Keratinocyte (primary cell): ENCODE measurements around the gene CPED1. TPM values are rescaled to one million over a fixed set of nuclear protein-coding genes. Genes with fewer than 3 reads are reported as not detected.

ENCODE experiments used
- DNase-seq: peaks from one replicate; pipeline ENCODE4 v3.0.0-alpha.2; 2011; ENCODE audit warnings: low read depth, missing footprints, low spot score
- FAIRE-seq: peaks from 2 replicates; lab custom pipeline; 2011; peaks lifted over from hg19 to GRCh38; lab: Jason Lieb, UNC
- H2AFZ ChIP-seq: 2 replicates; pipeline ENCODE4 v1.6.0; 2012; ENCODE audit warnings: low read length, control low read depth, inconsistent platforms; ENCODE audit not compliant: control insufficient read depth
- H3K27ac ChIP-seq: 2 replicates; pipeline ENCODE4 v1.5.1; 2011; ENCODE audit warnings: low read length; ENCODE audit not compliant: control insufficient read depth, insufficient read depth
- H3K27me3 ChIP-seq: 3 replicates; pipeline ENCODE4 v1.6.0; 2011; ENCODE audit warnings: low read length; ENCODE audit not compliant: control insufficient read depth, insufficient read depth; ENCODE audit errors: extremely low read depth
- H3K36me3 ChIP-seq, 2 experiments: 2 replicates in 1 of 2; 3 replicates in 1 of 2; pipeline ENCODE4 v1.5.1; 2011; ENCODE audit warnings: low read length in 2 of 2, mild to moderate bottlenecking in 1 of 2; ENCODE audit not compliant: control insufficient read depth in 2 of 2, insufficient read depth in 2 of 2; ENCODE audit errors: extremely low read depth in 1 of 2
- H3K4me1 ChIP-seq: 3 replicates; pipeline ENCODE4 v1.5.1; 2011; ENCODE audit warnings: low read length; ENCODE audit not compliant: control insufficient read depth, insufficient read depth; ENCODE audit errors: extremely low read depth
- H3K4me2 ChIP-seq: 3 replicates; pipeline ENCODE4 v1.6.0; 2011; ENCODE audit warnings: low read depth, low read length; ENCODE audit not compliant: control insufficient read depth, insufficient read depth; ENCODE audit errors: extremely low read depth
- H3K4me3 ChIP-seq, 3 experiments: fragments of 200-600 bp in 1 of 3; sonication (generic) in 1 of 3; 2 replicates in 2 of 3; 3 replicates in 1 of 3; pipeline ENCODE4 v1.5.1; 2011 to 2016; ENCODE audit warnings: low read length in 3 of 3, mild to moderate bottlenecking in 3 of 3, control low read depth in 2 of 3, inconsistent platforms in 1 of 3, low read depth in 1 of 3, mixed read lengths in 1 of 3, mixed run types in 1 of 3, moderate library complexity in 1 of 3; ENCODE audit not compliant: control insufficient read depth in 2 of 3, insufficient read depth in 2 of 3; ENCODE audit errors: extremely low read depth in 1 of 3
- H3K79me2 ChIP-seq: 2 replicates; pipeline ENCODE4 v1.6.0; 2012; ENCODE audit warnings: low read length; ENCODE audit not compliant: control insufficient read depth, insufficient read depth
- H3K9ac ChIP-seq: 3 replicates; pipeline ENCODE4 v1.6.0; 2011; ENCODE audit warnings: low read length; ENCODE audit not compliant: control insufficient read depth, insufficient read depth; ENCODE audit errors: extremely low read depth
- H3K9me1 ChIP-seq: 3 replicates; pipeline ENCODE4 v1.6.0; 2011; ENCODE audit warnings: low read length; ENCODE audit not compliant: control insufficient read depth, insufficient read depth; ENCODE audit errors: extremely low read depth
- H3K9me3 ChIP-seq: 2 replicates; pipeline ENCODE4 v1.5.1; 2012; ENCODE audit warnings: low read depth, low read length; ENCODE audit not compliant: control insufficient read depth
- H4K20me1 ChIP-seq: 3 replicates; pipeline ENCODE4 v1.6.0; 2011; ENCODE audit warnings: low read length; ENCODE audit not compliant: control insufficient read depth, insufficient read depth; ENCODE audit errors: extremely low read depth
- CTCF ChIP-seq, 3 experiments: IDR thresholded peaks in 1 of 3; conservative IDR thresholded peaks in 1 of 3; optimal IDR thresholded peaks in 1 of 3; 2 replicates in 2 of 3; 3 replicates in 1 of 3; pipeline versions ENCODE3 to v1.5.1; 2011; ENCODE audit warnings: low read length in 3 of 3, mild to moderate bottlenecking in 3 of 3, moderate library complexity in 2 of 3, control low read depth in 1 of 3, inconsistent platforms in 1 of 3; ENCODE audit not compliant: insufficient read depth in 2 of 3; ENCODE audit errors: extremely low read depth in 1 of 3
- EZH2 ChIP-seq: IDR thresholded peaks from one replicate; pipeline ENCODE4 v1.6.1; 2012; ENCODE audit warnings: inconsistent platforms, mild to moderate bottlenecking, low read length, moderate library complexity
- dilution Hi-C: fragments of 300-500 bp; cut with MboI; formaldehyde crosslinking; loops from one replicate; pipeline ENCODE4 v1.7.0; 2020; ENCODE audit warnings: low sequenced_read_pairs; ENCODE audit not compliant: extremely low pct_ligation_motif_present
- polyA plus RNA-seq, 5 experiments: library from polyadenylated mRNA; depleted of rRNA in 3 of 5; stranded (reverse) in 3 of 5; stranded (forward) in 1 of 5; unstranded in 1 of 5; fragments of >200 nt; gene quantifications; 1 replicate in 1 of 5; 2 replicates in 3 of 5; 3 replicates in 1 of 5; pipeline versions ENCODE4 v1.2.1 to v1.2.3, GENCODE V29; 2011 to 2012; ENCODE audit warnings: missing spikeins in 2 of 5, low read depth in 1 of 5, low replicate concordance in 1 of 5

CPED1 gene
- polyA plus RNA-seq, 1 donor (not counting 4 experiments of a cell fraction or from before 2014, with no cell fraction given), result 0.62 TPM

- no peaks in the 10 kb centered on the region for H3K36me3 ChIP-seq
- H3K9me1 ChIP-seq, result no peaks in the 10 kb centered on the region
- H3K27ac ChIP-seq, result no peak overlapping the region
- no peak overlapping the region for H3K4me2 ChIP-seq
- no peak overlapping the region for H3K4me3 ChIP-seq
- no peaks in the 10 kb centered on the region for H3K27me3 ChIP-seq
- no peaks in the 10 kb centered on the region for H3K4me1 ChIP-seq
- dilution Hi-C loops, result no loop called here
- no peaks in the 10 kb centered on the region for H3K9me3 ChIP-seq
- no peak overlapping the region for H3K9ac ChIP-seq
- H4K20me1 ChIP-seq, result no peaks in the 10 kb centered on the region
- DNase-seq (no peak), FAIRE-seq (no peak)
- H3K79me2 ChIP-seq, result no peaks in the 10 kb centered on the region
- no peak for TF ChIP-seq CTCF (optimal IDR thresholded peaks at IDR 0.05 in 1 of 3, IDR thresholded peaks at IDR 0.05 in 1 of 3, conservative IDR thresholded peaks at IDR 0.05 in 1 of 3; ENCODE audit: extremely low read depth in 1 of 3, insufficient read depth in 2 of 3, low read length in 3 of 3)
- no peak overlapping the region for H2AFZ ChIP-seq
These were observed 45.6 kb upstream of the CPED1 start for GRCh38 chr7:120942861-120943260.

- Histone ChIP-seq H3K36me3 (no peaks in the 10 kb centered on the region), H3K9ac (no peak overlapping the region), H3K4me1 (no peaks in the 10 kb centered on the region), H2AFZ (no peak overlapping the region), H3K27me3 (no peaks in the 10 kb centered on the region), H3K27ac (no peak overlapping the region), H3K4me3 (no peak overlapping the region), H4K20me1 (no peaks in the 10 kb centered on the region), H3K4me2 (no peak overlapping the region), H3K9me1 (no peaks in the 10 kb centered on the region), H3K79me2 (no peaks in the 10 kb centered on the region), H3K9me3 (no peaks in the 10 kb centered on the region)
- FAIRE-seq (no peak), DNase-seq (no peak)
- TF ChIP-seq CTCF (optimal IDR thresholded peaks at IDR 0.05 in 1 of 3, IDR thresholded peaks at IDR 0.05 in 1 of 3, conservative IDR thresholded peaks at IDR 0.05 in 1 of 3; ENCODE audit: extremely low read depth in 1 of 3, insufficient read depth in 2 of 3, low read length in 3 of 3) (no peak), EZH2 (no peak)
- dilution Hi-C loops, result no loop called here
These were observed 43.5 kb upstream of the CPED1 start for GRCh38 chr7:120944826-120945562.
